ENCODE measurements around the gene NT5M.
"Not testable (repeated sequence)": the region's sequence is repeated elsewhere in the genome, so short reads cannot be mapped to it uniquely, and the experiment has no call there.

Gene NT5M

DNA sequence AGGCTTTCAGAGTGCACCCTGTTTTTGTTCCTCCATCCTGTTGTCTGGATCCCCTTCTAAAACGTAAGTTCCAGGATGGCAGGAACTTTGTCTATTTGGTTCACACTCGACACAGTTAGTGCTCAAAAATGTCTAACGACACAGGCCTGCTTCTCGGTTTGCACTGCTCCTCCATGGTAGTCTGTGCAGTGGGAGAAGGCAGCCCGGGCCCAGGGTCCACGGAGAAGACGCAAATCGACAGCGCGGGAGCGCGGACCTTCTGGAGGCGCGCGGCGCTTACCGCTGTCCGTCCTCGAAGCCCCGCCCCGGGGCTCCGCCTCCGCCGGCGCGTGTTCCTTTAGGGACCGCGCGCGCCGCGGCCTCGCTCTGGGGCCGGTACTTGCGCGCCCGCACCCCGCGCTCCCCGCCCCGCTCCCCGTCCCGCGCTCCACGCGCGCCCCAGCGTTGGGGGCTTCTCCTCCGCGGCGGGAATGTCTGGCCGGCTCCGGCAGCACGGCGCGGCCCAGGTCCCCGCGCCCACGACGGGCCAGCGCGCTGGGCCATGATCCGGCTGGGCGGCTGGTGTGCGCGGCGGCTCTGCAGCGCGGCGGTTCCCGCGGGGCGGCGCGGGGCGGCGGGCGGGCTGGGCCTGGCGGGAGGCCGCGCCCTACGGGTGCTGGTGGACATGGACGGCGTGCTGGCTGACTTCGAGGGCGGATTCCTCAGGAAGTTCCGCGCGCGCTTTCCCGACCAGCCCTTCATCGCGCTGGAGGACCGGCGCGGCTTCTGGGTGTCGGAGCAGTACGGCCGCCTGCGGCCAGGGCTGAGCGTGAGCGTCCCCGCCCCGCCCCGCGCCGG, at the start of gene NT5M:
TSS of gene NT5M (plus strand) at position 364 of the 837 bp plus-strand sequence. CDS start at position 542, 178 bp downstream.
- peak; percentile 36 to 73 (median 51) for DNase-seq (ENCODE audit: low read depth in 2 of 3, low spot score in 1 of 3)

DNA sequence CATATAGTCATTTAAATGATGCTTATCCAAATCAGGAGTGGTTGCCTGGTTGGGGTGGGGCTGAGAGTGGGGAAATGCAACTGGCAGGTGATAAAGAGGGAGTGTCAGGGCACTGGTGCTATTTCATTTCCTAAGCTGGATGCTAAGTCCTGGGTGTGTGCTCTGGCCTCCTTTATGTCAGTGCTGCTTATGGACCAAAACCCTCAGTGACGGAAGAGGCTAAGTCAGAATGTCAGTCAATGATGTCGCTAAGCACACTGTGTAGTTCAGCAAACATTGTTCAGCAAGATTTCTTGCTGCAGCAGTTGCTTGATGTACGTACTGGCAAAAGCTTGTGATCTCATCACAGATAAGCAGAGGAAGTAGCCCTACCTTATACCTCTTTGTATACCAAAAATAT, 49.8 kb upstream of the NT5M start:
- no peak for DNase-seq (ENCODE audit: low read depth in 2 of 3, low spot score in 1 of 3)

DNA sequence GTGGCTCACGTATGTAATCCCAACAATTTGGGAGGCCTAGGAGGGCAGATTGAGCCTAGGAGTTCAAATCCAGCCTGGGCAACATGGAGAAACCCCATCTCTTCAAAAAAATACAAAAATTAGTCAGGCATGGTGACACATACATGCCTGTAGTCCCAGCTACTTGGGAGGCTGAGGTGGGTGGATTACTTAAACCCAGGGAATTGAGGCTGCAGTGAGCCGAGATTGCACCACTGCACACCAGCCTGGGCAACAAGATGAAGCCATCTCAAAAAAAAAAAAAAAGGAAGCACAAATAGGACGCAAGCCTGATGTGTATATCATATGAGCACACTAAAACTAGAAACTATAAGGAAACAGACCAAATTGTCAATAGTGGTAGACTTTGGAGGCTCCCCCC, 49.1 kb upstream of the NT5M start:
- DNase-seq (ENCODE audit: low read depth in 2 of 3, low spot score in 1 of 3), result no peak

DNA sequence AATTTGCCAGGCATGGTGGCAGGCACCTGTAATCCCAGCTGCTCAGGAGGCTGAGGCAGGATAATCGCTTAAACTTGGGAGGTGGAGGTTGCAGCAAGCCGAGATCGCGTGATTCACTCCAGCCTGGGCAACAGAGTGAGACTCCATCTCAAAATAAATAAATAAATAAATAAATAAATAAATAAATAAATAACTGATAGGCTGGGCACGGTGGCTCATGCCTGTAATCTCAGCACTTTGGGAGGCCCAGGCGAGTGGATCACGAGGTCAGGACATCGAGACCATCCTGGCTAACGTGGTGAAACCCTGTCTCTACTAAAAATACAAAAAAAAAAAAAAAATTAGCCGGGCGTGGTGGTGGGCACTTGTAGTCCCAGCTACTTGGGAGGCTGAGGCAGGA, 47.5 kb upstream of the NT5M start:
- not testable (repeated sequence) for DNase-seq (ENCODE audit: low read depth in 2 of 3, low spot score in 1 of 3)

DNA sequence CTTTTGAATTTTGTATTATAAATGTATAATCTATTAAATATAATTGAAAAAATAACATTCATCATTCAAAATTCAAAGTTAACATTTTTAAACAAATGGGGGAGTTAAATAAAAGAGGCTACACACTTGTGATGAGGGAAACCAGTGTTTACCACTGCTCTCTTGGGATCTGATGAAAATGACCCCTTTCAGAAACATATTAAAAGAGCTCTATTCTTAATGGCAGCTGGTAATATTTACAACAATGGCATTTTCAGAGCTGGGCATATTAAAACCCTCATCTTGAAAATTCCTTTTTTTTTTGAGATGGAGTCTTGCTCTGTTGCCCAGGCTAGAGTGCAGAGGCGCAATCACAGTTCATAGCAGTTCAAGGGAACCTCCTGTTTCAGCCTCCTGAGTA, 46.9 kb upstream of the NT5M start:
- DNase-seq (ENCODE audit: low read depth in 2 of 3, low spot score in 1 of 3), result no peak

DNA sequence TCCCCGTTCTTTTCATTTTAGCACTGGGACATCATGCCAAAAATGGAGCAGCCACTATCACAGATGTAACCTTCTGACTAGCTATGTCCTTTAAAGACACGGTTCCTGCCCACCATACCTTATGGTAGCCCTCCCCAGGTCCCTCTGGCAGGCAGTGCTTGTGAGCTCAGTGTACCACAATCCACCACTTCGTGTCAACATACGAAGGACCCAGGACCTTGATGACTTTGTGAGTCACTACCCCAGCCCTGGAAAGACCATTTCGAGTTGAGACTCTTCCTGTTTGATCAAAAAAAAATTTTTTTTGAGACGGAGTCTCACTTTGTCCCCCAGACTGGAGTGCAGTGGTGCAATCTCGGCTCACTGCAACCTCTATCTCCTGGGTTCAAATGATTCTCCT, 45.2 kb upstream of the NT5M start:
- no peak for DNase-seq (ENCODE audit: low read depth in 2 of 3, low spot score in 1 of 3)

DNA sequence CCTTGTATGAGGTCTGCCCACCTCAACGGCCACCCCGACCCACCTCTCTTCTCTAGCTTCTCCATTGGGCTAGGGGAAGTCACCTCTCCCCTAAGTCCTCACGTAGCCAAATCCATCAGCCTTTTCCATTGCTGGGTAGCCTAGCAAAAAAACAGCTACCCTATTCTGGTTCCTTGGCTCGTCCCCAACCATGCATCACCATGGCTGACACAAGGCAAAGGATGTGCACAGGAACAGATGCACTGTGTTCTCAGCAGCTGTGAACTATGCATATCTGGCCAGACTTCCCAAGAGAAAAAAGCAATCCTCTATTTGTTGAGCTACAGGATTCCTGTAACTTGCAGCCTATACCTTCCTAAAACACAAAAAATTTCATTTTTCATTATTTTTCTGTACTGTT, 44.2 kb upstream of the NT5M start:
- DNase-seq (ENCODE audit: low read depth in 2 of 3, low spot score in 1 of 3), result no peak

DNA sequence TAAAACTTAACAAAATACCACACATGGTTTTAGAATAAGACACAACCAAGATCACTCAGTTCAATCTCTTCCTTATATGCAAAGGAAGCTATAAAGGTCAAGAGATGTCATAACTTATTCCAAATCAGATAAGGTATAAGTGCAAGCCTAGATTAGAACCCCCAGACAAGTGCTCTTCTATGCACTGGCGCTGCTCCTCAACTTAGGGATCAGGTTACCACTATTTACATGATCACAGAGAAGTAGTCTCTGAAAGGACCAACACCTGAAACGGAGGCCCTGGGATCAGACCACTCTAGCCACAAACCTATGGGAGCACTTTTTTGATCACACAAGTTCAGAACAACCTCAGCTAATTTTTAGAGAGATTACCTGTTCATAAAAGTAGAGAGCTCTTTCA, 38.7 kb upstream of the NT5M start:
- no peak for DNase-seq (ENCODE audit: low read depth in 2 of 3, low spot score in 1 of 3)

DNA sequence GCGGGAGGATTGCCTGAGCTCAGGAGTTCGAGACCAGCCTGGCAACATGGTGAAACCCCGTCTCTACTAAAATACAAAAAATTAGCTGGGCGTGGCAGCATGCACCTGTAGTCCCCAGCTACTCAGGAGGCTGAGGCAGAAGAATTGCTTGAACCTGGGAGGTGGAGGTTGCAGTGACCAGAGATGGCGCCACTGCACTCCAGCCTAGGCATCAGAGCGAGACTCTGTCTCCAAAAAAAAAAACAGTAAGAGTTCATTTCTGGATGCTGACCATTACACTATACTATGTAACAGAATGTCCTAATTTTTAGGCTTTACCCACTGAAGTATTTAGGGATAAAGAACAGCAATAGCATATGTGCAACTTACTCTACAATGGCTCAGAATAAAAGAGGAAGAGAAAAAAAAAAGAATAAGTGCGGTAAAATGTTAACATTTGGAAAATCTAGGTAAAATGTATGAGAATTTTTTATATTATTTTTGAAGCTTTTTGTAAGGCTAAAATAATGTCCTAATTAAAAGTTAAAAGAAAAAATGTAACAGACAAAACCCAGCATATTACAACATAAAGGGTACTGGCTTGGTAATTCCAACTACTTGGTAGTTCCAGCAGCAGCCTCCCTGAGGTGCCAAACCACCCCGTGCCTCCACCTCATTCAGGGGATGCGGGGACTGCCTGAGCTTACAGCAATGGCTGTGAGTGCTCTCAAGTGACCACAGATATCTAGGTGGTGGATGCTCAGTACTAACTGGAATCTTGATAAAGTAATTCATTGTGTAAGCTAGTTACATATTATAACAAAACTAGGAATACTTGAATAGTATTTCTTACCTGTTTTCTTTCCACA, 33.0 kb upstream of the NT5M start:
- DNase-seq (ENCODE audit: low read depth in 2 of 3, low spot score in 1 of 3), result no peak

DNA sequence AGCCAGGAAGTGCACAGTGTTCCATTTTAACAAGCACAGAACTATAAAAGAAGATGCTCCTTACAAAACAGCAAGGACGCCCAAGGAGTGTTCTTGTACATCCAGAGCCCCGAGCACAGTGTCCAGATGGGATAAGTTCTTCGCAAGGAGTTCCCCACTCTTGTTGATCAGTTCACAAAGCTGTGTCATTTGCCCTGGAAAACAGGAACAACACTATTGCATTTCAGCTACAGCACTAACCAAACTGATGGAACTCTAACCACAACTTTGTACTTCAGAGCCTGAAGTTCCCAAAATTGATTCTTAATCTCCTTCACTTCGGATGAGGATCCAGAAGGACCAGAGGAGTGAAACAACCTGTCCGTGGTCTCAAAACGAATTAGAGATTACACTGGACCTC, 27.2 kb upstream of the NT5M start:
- DNase-seq (ENCODE audit: low read depth in 2 of 3, low spot score in 1 of 3), result no peak

DNA sequence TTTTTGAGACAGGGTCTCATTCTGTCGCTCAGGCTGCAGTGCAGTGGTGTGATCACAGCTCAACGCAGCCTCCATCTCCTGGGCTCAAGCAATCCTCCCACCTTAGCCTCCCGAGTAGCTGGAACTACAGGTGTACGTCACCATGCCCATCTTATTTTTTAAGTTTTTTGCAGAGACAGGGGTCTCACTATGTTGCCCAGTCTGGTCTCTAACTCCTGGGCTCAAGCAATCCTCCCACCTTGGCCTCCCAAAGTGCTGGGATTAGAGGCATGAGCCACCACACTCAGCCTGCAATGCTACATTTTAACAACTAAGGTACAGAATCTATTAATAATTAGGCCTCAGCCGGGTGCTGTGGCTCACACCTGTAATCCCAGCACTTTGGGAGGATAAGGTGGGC, 25.7 kb upstream of the NT5M start:
- DNase-seq (ENCODE audit: low read depth in 2 of 3, low spot score in 1 of 3), result not testable (repeated sequence)

DNA sequence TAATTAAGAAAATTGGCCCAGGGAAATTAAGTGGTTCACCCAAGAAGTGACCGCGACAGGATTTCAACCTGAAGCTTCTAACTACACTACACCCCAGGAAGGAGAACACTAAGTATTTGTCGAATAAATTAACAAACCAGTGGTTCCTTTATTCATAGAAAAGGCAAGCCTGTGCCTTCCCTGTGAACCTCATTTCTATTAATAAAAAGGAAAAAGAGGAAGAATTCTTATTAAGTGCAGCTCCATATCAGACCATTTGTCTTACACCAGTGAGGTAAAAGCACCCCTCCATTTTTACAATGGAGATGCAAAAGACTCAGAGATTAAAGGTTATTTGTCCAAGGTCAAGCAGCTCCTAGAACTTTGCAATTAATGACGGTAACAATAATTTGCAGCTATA, 23.9 kb upstream of the NT5M start:
- DNase-seq (ENCODE audit: low read depth in 2 of 3, low spot score in 1 of 3), result no peak

DNA sequence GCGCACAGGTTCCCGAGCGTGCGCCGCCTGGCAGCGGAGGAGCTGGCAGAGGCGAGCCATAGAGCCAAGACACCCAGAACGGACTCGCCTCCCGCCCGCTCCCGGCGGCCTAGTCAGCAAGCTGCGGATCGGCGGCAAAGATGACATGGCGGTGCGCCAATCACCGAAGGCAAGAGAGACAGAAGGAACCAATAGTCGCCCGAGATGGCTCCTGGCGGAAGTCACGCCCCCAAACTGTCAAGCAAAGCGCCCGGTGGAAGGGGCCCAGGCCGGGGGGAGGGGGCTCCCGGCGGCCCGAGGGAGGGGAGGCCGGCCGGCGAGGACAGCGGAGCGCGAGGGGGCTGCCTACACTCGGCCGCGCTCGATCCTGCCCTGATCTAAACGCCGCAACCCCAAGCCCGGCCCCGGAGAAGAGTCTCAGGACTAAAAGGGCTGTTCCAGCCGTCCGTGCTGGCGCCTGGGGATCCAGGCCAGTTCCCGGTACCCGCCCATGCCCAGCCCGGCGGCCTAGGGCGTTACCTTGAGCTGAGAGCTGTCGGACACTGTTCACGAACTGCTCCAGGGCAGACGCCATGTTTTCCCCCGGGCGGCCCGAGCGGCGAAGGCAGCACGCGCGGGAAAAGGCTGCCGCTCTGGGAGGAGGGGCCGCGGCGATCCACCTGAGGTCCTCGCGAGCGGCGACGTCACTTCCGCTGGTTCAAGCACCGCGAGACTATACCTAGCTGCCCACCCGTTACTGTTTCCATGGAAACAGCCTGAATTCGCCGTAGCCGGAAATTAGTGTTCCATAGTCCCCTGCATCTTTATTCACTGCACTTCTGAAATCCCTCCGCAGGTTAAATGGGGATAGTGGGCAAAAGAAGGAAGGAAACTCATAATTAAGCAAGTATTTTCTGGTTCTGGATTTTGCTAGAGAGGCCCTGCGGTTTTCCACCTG, 22.3 kb upstream of the NT5M start, which contains the start of gene COPS3:
TSS of gene COPS3 (minus strand) at position 634 of the 937 bp plus-strand sequence. CDS start at position 574, 60 bp downstream.
- DNase-seq (ENCODE audit: low read depth in 2 of 3, low spot score in 1 of 3), result peak; percentile 94 to 97 (median 97)

DNA sequence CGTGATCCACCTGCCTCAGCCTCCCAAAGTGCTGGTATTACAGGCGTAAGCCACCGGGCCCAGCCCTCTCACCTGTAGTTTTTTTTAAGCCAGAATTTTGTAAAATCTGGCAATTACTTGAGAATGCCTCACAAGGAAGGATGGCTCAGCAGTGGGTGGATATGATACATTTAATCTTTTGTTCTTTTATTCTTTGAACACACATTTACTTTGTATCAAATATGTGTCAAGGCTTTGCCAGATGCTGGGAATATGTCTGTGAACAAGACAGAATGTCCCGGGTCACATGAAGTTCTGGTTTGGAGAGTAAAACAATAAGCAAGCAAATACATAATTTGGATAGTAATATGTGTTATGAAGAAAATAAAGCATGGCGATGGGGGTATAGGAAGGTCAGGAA, 17.2 kb upstream of the NT5M start:
- DNase-seq (ENCODE audit: low read depth in 2 of 3, low spot score in 1 of 3), result no peak

DNA sequence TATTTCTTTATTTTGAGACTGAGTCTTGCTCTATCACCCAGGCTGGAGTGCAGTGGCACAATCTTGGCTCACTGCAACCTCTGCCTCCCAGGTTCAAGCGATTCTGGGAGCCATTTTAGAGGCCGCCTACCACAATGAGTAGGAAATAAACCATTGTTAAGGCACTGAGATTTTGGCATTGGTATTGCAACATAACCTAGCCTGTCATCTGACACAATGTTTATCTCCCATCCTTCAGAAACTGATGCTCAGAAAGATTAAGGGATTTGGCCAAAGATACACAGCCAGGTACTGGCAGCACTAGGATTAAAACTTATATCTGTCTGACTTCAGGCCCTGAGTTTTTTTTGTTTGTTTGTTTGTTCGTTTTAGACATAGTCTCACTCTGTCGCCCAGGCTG, 14.1 kb upstream of the NT5M start:
- no peak for DNase-seq (ENCODE audit: low read depth in 2 of 3, low spot score in 1 of 3)

DNA sequence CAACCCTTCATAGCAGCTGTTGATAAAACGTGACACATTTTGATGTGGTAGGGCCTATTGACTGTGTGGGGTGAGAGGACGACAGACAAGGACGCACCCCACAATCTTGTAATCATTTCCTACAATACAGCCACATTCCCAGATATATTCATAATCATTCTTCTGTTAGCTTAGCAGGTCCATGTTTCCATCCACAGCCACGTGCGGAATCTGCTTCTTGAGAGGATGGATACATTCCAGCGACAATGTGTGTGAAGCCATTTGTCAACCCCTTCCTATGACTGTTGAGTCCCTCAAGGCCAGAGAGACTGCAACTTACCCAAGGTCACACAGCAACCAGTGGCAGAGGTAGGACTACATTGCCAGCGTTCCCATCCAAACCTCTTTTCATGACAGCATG, 13.5 kb upstream of the NT5M start:
- no peak for DNase-seq (ENCODE audit: low read depth in 2 of 3, low spot score in 1 of 3)

DNA sequence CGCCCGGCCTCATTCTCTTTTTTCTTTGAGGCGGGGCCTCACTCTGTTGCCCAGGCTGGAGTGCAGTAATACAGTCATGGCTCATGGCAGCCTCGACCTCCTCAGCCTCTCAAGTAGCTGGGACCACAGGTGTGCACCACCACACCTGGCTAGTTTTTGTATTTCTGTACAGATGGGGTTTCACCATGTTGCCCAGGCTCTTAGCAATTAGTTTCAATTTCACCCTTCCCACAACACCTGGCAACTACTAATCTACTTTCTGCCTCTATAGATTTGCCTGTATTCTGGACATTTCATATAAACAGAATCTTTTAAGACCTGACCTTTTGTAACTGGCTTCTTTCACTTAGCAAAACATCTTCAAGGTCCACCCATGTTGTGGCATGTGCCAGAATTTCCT, 8.0 kb upstream of the NT5M start:
- no peak for DNase-seq (ENCODE audit: low read depth in 2 of 3, low spot score in 1 of 3)

DNA sequence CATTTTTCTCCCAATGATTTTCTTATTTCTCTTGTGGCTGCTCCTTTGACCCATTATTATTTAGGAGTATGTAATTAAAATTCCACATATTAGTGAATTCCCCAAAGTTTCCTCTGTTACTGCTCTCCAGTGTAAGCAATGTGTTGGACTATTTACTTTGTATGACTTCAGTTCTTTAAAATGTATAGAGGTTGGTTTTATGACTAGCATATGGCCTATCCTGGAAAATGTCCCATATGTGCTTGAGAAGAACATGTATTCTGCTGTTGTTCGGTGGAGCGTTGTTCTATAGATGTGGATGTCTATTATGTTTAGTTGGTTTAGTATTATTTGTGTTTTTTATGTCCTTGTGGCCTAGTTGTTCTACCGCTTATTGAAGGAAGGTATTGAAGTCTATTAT, 6.0 kb upstream of the NT5M start:
- no peak for DNase-seq (ENCODE audit: low read depth in 2 of 3, low spot score in 1 of 3)

DNA sequence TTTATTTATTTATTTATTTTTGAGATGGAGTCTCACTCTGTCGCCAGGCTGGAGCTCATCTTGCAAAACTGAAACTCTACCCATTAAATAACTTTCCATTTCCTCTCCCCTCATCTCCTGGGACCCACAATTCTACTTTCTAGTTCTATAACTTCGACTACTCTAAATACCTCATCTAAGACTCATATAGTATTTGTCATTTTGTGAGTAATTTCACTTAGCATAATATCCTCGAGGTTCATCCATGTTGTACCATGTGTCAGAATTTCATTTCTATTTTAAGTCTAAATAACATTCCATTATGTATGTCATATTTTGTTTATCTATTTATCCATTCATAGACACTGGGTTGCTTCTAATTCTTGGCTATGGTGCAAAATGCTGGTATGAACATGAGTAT, 5.1 kb upstream of the NT5M start:
- no peak for DNase-seq (ENCODE audit: low read depth in 2 of 3, low spot score in 1 of 3)

DNA sequence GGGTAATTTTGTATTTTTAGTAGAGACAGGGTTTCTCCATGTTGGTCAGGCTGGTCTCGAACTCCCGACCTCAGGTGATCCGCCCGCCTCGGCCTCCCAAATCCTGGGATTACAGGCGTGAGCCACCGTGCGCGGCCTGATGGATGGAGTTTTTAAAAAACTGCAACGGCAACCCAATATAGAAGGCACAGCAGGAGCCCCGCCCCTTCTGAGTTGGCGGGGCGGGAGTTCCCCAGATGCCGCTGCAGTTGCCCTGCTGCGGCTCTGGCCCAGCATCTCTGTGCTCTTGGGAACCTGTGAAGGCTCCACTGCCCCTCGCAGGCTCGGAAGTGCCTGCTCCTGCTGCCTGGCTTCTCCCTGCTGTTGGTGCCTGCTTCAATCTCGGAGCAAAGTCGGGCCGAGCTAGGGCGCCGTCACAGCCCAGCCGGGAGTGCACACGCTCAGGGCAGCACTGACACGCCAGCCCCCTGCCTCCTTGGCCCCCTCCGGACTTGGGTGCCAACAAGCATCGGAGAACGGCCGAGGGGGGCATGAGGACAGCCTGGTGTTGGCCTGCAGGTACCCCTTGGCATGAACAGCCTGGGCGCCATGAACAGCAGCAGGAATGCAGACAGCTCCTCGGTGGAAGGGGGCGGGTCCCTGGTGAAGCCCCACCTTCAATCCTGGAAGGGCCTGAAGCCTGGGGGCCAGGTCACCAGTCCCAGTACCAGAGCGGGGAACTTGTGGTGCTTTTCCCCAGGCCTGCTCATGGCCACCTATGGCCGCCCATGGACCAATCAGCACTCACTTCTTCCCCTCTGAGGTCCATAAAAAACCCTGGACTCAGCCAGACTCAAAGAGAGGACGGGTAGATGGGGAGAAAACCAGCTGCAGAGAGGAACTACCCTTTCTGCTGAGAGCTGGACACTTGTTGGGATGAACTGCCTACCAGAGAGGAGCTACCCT, 2.3 kb upstream of the NT5M start:
- DNase-seq (ENCODE audit: low read depth in 2 of 3, low spot score in 1 of 3), result peak in 2 of 3 donors; percentile 19 to 41
